Ishikawa (cell line): ENCODE results near the gene FMNL1.

ENCODE experiments used
- CEBPB ChIP-seq: IDR thresholded peaks from 2 replicates; pipeline ENCODE4 v1.6.1; 2012
- CREB1 ChIP-seq: IDR thresholded peaks from 2 replicates; pipeline ENCODE4 v1.6.1; 2012; ENCODE audit warnings: low read depth
- EGR1 ChIP-seq: IDR thresholded peaks from 2 replicates; pipeline ENCODE4 v1.6.1; 2012
- EP300 ChIP-seq: IDR thresholded peaks from 2 replicates; pipeline ENCODE4 v1.6.1; 2012; ENCODE audit warnings: borderline replicate concordance
- FOXM1 ChIP-seq: IDR thresholded peaks from 2 replicates; pipeline ENCODE4 v1.6.1; 2012; ENCODE audit warnings: low read depth, borderline replicate concordance
- NFIC ChIP-seq: IDR thresholded peaks from 2 replicates; pipeline ENCODE4 v1.6.1; 2012
- RAD21 ChIP-seq: IDR thresholded peaks from 2 replicates; pipeline ENCODE4 v1.6.1; 2012; ENCODE audit warnings: low read depth
- TAF1 ChIP-seq: IDR thresholded peaks from 2 replicates; pipeline ENCODE4 v1.6.1; 2012; ENCODE audit warnings: low read depth, mild to moderate bottlenecking
- TCF12 ChIP-seq: IDR thresholded peaks from 2 replicates; pipeline ENCODE4 v1.6.1; 2012; ENCODE audit warnings: low read depth
- TEAD4 ChIP-seq: IDR thresholded peaks from 2 replicates; pipeline ENCODE4 v1.6.1; 2012
- USF1 ChIP-seq: IDR thresholded peaks from 2 replicates; pipeline ENCODE4 v1.6.1; 2012
- YY1 ChIP-seq: IDR thresholded peaks from 2 replicates; pipeline ENCODE4 v1.6.1; 2012; ENCODE audit warnings: low read depth
- ZBTB7A ChIP-seq: IDR thresholded peaks from 2 replicates; pipeline ENCODE4 v1.6.1; 2012; ENCODE audit warnings: low read depth
- TF ChIP-seq, protein P1 (sequence below): IDR thresholded peaks from 2 replicates; pipeline ENCODE4 v1.6.1; 2012; ENCODE audit warnings: low read depth, mild to moderate bottlenecking
- TF ChIP-seq, protein P2 (sequence below): IDR thresholded peaks from 2 replicates; pipeline ENCODE4 v1.6.1; 2012

FMNL1 gene

GRCh38 chr17:45293413-45294211 is 71.9 kb downstream of the FMNL1 start:
- TF ChIP-seq, protein P1, sequence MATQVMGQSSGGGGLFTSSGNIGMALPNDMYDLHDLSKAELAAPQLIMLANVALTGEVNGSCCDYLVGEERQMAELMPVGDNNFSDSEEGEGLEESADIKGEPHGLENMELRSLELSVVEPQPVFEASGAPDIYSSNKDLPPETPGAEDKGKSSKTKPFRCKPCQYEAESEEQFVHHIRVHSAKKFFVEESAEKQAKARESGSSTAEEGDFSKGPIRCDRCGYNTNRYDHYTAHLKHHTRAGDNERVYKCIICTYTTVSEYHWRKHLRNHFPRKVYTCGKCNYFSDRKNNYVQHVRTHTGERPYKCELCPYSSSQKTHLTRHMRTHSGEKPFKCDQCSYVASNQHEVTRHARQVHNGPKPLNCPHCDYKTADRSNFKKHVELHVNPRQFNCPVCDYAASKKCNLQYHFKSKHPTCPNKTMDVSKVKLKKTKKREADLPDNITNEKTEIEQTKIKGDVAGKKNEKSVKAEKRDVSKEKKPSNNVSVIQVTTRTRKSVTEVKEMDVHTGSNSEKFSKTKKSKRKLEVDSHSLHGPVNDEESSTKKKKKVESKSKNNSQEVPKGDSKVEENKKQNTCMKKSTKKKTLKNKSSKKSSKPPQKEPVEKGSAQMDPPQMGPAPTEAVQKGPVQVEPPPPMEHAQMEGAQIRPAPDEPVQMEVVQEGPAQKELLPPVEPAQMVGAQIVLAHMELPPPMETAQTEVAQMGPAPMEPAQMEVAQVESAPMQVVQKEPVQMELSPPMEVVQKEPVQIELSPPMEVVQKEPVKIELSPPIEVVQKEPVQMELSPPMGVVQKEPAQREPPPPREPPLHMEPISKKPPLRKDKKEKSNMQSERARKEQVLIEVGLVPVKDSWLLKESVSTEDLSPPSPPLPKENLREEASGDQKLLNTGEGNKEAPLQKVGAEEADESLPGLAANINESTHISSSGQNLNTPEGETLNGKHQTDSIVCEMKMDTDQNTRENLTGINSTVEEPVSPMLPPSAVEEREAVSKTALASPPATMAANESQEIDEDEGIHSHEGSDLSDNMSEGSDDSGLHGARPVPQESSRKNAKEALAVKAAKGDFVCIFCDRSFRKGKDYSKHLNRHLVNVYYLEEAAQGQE = peak; percentile 47; the same call in 1 of the 2 replicates
- TF ChIP-seq ZBTB7A (no peak), RAD21 (no peak; the same call in 1 of the 2 replicates), TEAD4 (no peak), TAF1 (no peak), USF1 (no peak), FOXM1 (no peak)
- TF ChIP-seq, protein P2, sequence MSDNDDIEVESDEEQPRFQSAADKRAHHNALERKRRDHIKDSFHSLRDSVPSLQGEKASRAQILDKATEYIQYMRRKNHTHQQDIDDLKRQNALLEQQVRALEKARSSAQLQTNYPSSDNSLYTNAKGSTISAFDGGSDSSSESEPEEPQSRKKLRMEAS = no peak

- no peak for TF ChIP-seq CEBPB
- TF ChIP-seq TCF12 = no peak
- TF ChIP-seq NFIC = peak; percentile 51
- TF ChIP-seq, protein P2 = 0 out of 2 replicates have a peak, but pooled peaks have one; percentile 22
- TF ChIP-seq CREB1 = no peak
- TF ChIP-seq RAD21 = no peak
These were observed 72.8 kb downstream of the FMNL1 start for GRCh38 chr17:45294506-45294905.

DNA sequence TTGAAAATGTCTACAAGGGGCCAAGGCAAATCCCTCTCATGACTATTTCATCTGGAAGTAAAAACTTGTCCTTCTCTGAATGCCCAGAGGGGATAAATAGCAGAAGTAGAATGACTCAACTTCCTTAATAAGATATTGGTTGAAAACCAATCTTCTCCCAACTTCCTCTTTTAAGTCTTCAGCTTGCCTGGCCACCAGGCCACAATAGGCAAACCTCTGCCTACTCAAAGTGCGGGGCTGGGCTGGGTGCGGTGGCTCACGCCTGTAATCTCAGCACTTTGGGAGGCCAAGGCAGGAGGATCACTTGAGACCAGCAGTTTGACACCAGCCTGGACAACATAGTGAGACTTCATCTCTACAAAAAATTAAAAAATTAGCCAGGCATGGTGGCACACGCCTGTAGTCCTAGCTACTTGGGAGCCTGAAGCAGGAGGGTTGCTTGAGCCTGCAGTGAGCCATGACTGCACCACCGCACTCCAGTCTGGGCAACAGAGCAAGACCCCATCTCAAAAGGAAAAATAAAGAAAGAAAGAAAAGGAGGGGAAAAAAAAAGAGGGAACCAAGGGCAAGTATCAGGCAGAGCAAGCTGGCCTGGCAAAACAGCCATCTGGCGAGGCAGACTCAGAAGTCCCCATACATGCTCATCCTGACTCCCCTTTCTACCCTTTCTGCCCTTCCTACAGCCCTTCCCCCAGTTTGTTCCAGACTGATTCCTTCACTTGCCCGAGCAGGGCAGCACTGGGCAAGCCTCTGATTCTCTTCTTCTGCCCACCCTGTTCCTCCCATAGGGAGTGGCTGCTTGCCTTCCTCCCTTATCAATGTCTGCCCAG is 74.5 kb downstream of the FMNL1 start:
- no peak for TF ChIP-seq YY1
- no peak for TF ChIP-seq CREB1
- TF ChIP-seq, protein P2 = no peak
- no peak for TF ChIP-seq TEAD4
- TF ChIP-seq RAD21 = no peak
- no peak for TF ChIP-seq TAF1

DNA sequence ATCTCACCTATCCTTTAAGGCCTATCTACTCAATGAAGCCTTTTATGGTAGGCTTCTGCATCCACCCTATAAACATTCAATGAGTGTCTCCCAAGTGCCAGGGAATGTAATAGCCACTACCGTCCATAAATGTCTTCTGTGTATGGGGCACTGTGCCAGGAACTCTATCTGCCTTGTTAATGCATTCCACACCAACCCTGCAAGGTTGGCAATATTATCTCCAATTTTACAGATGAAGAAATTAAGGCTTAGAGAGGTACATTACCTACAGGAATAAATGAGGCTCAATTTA is 75.1 kb downstream of the FMNL1 start:
- no peak for TF ChIP-seq CREB1
- no peak for TF ChIP-seq RAD21
- TF ChIP-seq EP300 = no peak
- TF ChIP-seq NFIC = no peak
- TF ChIP-seq TEAD4 = no peak
- TF ChIP-seq EGR1 = no peak
- no peak for TF ChIP-seq TCF12
- no peak for TF ChIP-seq TAF1
- TF ChIP-seq, protein P1 = no peak
- no peak for TF ChIP-seq ZBTB7A
- TF ChIP-seq, protein P2 = no peak
- TF ChIP-seq YY1 = no peak
- no peak for TF ChIP-seq FOXM1
- TF ChIP-seq CEBPB = no peak
- TF ChIP-seq USF1 = no peak
